IPS DF 4.7 (cell line): ENCODE results near the gene CLTRN.
"Not testable (repeated sequence)": the region's sequence is repeated elsewhere in the genome, so short reads cannot be mapped to it uniquely, and the experiment has no call there.

ENCODE experiments used
- DNase-seq: peaks from one replicate; pipeline ENCODE4 v3.0.0-alpha.2; 2013; ENCODE audit warnings: low spot score; ENCODE audit errors: extremely low read depth

The CLTRN gene

DNA sequence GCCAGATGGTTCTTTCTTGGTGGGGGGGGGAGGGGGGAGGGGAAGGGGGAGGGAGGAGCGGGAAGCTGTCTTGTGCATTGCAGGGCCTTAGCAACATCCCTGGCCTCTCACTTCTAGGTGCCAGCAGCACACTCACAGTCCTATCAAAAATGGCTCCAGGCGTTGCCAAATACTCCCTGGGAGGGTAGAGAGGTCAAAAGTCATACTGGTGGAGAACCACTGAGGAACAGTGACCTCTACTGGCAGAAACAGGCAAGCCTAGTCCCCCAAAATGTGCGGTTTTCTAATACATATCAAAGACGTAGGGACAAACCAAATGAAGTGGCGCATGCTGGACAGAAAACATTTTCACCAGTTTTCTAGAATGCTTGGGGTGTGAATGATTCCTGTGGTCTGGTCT, 17.1 kb downstream of the CLTRN start:
- not testable (repeated sequence) for DNase-seq

DNA sequence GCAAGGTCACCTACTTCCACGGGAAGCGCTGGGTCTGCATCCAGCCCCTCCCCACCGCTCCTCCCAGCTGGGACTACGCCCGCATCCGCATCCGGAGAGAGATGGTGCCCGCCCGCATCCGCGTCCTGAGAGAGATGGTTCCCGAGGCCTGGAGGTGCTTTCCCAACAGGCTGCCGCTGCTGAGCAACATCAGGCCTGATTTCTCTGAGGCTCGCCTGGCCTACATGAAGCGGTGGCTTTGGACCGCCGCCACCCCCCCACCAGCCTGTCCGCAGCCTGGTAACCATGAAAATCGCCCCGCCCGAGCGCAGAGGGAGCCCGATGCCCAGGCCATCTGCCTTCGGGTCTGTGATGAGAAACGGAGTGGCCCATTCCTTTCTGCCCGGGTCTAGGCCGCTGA, 18.1 kb downstream of the CLTRN start:
- no peak for DNase-seq

DNA sequence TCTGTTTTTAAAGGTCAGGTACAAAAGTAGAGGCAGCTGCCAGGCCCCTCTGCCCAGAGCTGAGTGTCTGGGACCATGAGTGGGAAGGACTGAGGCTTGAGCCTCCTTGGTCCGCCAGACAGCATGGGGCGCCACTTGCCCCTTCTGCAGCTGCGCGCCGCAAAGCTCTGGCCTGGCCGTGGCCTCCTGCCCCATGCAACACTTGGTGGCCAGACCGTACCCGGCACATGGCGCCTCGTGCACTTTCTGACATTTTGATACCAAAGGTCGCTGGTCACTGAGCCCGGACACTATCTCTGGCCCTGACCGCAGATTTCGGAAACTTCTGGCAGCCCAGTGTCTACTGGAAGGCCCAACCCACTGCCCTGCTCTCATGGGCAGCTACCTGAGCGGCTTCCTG, 18.6 kb downstream of the CLTRN start:
- no peak for DNase-seq

DNA sequence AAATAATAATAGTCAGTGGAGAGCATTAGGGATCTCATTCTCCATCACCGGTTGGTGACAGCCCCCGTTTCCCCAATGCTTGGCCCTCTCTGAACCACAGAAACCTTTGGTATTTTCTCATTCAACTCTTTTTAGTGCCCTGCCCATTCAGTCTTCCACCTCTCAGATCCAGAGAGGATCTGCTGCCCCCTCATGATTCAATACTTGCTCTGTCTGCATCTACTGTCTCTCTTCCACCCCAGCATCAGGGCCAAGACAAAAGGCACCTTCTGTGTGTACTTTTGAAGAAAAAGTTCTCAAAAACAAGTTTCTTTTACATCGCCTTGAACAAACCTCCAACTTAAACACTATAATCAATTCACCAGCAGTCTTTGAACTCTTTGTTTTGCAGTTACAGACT, 19.3 kb downstream of the CLTRN start:
- DNase-seq: no peak

DNA sequence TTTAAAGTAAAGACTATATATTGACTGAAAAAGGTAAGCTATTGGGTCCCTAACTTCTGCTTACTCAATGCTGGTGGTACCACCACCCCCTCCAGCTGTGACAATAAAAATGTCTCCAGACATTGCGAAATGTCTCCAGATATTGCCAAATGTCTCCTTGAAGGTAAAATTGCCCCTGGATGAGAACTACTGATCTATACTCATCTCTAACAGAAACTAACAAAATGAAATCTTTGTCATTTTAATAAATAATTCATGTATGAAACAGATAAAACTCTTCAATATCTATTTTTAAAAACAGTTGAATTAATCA, 20.1 kb downstream of the CLTRN start:
- DNase-seq: no peak

DNA sequence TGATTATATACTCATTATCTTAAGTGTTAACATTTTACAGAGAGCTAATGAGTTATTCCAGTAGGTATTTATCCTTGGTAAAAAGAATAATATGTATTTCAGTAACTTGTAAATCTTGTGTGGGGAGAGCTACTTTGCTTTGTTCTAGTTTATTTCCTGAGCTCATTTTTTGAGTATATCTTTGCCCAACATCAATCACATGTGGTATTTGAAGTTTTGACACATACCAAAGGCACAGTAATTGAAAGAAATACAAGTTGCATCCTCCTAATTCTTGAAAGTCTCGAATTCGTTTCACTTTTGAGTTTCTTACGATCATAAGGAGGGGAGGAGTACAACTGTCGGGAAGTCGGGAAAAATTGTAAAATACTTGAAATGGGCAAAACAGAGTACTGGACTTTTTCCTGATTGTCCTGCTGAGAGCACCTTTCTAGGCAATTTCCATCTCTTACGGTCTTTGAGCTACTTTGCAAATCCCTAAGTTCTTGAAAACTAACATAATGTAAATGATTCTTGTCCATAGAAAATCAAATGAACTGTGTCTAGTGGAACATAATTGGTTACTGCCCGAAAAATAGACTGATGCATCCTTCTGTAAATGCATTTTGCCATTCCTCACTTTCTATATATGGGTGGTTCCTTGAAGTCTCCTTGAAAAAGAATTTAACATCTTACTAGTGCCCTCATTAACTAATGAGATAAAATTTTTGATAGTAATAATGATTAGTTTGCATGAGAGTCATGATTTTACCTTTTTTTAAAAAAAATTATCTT, 20.6 kb downstream of the CLTRN start:
- DNase-seq: no peak

DNA sequence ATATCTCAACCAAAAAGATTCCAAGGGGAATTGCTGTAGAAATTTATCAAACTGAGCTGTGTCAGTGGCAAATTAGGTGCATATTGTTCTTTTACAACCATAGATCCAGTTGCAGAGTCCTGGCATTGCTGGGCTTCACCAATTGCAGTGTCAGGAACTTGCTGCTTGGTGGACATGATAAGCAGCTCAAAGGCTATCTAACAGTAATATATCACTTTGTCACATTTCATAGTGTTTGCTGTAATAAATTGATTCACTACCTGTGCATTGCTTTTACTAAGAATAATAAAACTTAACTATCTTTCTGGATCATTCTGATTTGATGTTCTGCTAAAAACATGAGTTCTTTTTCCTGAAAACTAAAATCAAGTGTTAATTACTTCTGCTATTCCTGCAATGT, 33.0 kb downstream of the CLTRN start:
- no peak for DNase-seq

DNA sequence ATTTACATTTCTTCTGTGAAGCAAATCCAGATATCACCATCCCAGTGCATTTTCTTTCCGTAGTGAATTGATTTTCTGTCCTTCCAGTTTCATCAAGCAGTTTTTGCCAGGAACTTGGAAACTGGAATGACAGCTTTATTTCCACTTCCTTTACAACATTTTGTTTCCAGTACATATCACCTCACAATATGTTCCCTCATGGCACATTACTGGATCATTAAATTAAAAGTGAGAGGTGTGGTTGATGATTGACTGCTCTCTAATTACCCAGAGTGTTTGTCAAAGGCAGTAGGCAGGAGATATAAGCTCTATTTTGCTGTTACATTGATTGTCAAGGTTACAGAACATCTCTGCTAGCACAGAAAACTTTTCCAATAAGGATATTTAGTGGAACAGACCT, 41.6 kb downstream of the CLTRN start:
- no peak for DNase-seq

DNA sequence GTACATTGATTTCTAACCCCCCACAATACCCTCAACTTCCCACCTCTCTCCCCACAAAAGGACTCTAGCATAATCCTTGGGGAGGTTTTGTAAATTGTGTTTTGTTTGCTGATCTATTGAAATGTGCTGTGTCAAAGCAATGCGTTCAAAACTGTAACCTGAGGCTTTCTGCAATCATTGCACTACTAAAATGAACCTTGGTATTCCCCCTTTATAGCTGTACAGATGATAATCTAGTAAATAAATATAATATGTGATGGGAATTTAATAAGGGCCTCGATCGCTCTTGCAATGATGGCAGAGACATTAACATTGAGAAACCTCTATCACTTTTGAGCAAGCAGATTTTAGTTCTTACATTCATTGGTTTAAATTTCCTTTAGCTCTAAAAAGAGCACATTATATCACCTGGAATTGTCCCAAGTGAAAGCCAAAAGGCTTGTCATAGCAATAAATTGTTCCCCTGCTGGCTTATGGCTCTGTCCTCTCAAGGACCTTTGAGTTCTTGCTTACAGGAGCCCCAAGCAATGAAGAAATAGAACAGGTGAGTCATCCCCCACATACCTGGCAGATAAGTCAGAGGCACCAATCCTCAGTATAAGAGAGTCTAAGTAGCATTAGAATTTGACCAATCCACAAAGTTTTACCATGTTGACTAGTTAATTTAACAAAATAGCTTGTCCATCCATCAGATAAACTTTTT, 45.4 kb downstream of the CLTRN start:
- DNase-seq: no peak

DNA sequence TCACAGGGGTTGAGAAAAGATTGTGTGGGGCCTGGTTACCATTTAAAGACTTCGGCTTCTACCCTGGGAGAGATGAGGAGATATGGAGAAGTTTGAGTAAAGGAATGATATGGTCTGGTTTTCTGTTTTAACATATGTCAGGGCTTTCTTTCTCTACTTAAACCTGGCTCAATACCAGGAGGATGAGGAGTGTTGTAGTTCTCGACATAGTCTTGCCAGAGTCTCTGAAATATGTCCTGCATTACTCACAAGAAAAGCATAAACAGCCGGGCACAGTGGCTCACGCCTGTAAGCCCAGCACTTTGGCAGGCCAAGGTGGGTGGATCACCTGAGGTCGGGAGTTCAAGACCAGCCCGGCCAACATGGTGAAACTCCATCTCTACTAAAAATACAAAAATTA, 47.5 kb downstream of the CLTRN start:
- no peak for DNase-seq

DNA sequence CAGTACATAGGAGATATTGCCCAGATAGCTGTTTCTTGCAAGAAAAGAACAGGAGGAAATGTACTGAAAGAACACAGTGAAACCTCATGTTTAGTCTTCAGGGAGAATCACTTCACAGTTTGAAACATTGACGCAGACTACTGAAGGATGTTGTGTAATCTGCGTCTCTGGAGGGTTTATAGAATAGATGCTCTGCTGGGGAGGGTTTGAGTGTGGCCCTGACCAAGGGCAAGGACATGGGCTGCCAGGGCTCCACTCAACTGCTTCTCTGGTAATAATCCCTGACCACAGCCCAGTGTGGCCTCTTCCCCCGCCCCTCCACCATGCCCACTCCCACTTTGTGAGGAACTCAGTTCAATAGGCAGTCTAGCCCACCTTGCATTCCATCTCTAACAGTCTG, 48.1 kb downstream of the CLTRN start:
- DNase-seq: no peak

DNA sequence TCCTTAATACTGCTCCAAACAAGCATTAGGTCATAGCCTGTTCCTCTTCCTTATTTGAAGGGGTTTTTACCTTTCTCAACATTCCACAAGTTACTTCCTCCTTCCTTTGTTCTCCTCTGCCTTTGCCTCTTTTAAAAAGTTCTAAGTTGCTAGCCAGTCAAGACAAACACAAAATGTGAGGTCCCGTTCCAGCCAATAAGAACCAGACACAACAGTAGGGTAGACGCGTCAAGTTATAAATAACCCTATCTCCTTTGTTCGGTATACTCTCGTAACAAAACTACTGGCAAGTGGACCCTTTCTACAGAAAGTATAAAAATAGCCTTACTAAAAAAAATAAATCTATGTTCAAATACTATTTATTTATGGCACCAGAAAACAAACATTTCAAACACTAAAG, 57.5 kb downstream of the CLTRN start:
- no peak for DNase-seq

DNA sequence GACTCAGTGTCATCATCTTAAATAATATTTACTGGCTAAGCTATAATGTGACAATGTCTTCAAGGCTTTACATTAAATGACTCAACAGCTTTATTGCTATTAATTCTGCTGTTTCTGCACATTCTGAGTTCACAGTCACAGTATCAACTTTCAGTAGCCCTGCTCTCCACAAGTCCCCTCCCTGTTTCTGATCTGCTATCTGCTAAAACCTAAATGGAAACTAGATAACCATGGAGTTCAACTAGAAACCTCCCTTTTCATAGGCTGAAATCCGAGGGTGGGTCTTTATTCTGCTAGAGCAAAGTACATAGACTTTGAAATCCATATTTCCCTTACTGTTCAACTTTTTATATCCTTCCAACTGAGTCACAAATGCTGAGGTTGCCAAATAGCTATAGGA, 58.5 kb downstream of the CLTRN start:
- no peak for DNase-seq

DNA sequence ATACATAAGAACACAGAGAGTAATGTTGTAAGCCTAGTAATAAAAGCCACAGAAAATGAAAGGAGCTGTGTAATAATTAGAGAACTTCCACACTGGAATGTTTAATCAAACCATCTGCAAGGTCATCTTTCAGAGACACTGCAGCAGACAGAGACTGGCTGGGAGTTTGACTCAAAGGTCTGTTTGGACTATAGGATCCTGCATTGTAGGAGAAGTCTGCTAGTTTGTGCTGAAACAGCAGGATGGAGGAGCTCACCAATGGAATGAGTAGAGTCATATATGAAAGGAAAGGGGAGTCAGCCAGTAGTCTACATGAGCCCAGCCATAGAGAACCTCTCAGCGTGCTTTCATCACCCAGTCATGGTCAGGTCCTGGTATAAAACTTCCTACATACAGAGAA, 59.4 kb downstream of the CLTRN start:
- DNase-seq: no peak

DNA sequence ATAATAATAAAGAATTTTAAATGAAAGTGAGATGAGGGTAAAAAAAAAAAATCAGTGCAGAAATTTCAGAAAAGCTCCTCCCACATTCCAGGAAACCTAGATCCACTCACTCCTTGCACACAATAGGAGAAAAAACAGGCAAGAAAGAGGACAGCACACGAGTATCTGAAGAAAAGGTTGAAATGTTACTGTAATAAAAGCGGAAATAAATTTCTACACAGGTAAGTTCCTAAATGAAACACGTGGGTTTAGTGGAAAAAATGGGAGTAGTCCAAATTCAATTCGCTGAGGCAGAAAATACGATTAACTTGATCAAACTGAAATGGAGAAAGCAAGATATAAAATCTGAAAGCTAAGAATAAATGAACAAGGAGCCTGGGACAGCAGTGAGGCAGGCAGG, 61.8 kb downstream of the CLTRN start:
- no peak for DNase-seq

DNA sequence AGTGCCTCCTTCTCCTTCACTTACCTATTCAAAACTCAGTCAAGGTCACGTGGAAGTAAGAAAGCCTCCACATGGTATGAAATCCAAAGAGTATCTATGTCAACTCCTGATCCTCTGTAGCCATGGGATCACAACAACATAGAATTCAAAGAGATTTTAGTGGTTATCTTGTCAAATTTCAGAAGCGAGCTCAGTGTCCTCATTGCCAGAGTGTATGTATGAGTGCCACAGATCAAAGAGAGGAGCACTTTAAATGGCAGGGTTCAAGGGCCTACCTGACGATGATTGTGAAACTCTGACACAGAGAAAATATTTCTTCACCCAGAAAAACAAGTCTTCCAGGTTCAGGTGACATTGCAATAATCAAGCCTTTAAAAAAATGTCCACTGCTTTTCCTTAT, 62.7 kb downstream of the CLTRN start:
- DNase-seq: no peak

DNA sequence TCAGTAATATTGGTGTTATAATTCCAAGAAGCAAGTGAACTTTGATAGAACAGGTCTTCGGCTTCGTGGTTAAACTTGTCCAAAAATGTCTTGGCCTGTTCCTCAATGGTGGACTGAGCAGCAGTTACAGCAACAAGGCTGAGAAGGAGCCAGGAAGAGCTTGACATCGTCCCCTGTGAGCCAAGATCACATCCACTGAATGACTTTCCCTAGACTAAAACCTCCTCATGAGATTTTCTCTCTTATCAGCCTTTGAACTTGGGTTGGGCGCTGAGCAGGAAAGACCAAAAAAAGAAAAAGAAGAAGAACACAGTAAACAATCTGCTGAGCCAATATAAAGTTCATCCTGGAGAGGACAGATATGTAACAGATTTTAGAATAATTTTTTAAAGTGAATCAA, 63.9 kb downstream of the CLTRN start, which contains the start of gene ACE2:
Gene ACE2, minus strand, starts transcription at position 216 of the 400 bp plus-strand sequence. Its CDS starts 49 bp downstream, at position 167.
- DNase-seq: no peak

DNA sequence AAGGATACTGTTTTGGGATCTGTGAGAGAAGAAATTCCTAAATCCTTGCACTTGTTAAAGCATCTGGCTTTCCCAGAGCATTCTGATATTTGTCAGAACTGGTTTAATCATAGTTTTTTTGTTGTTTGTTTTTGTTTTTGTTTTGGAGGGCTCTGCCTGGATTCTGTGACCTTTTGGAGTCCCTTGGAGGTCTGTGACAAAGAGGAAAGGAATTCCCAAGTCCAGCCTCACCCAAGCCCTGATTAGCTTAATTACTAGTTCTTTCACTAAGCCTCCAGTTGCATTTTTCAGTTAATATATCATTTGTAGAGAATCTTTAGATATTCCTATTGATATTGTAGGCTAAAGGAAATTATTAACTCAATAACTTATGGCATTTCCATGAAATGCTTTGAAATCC, 64.6 kb downstream of the CLTRN start:
- no peak for DNase-seq

DNA sequence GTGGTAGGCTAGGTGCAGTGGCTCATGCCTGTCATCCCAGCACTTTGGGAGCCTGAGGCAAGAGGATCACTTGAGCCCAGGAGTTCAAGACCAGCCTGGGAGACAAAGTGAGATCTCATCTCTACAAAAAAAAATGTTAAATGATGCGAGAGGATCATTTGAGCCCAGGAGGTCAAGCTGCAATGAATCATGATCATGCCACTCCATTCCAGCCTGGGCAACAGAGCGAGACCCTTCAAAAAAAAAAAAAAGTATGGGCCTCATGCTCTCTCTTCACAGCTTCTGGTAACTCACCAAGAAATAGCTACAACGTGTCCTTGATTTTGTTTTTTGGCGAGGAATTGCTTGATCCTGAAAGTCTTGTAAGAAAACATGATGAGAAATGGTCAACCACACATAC, 65.1 kb downstream of the CLTRN start:
- DNase-seq: no peak

DNA sequence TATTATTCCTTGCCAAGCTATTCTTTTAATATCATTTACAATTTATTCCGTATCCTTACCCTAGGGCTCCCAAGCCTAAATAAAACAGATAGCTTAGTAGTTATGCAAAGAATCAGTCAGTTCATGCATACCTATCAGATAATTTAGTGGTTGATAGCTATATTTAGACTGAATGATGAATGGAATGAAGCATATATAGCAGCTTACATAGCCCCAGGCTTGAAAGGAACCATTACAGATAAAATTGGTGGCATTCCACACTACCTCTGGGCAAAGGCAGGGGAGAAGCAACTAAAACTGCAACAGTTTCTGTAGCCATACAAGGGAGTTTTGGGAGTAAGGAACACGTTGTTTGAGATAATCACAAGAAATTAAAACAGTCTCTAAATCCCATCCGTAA, 66.6 kb downstream of the CLTRN start:
- no peak for DNase-seq

DNA sequence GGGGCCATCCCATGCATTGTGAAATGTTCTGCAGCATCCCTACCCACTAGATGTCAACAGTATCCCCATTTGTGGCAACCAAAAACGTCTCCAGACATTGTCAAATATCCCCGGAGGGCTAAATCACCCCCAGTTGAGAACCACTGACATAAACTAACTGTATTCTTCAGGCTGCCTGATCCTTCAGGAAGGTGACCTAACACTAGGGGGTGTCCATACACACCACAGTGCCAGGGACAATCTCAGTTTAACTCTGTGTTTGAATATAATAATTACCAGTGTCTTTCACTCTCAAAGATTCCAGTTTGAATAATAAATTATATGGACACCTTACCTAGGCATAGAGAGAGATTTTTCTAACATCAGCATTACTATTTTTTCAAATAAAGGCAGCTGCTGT, 70.2 kb downstream of the CLTRN start:
- DNase-seq: no peak

DNA sequence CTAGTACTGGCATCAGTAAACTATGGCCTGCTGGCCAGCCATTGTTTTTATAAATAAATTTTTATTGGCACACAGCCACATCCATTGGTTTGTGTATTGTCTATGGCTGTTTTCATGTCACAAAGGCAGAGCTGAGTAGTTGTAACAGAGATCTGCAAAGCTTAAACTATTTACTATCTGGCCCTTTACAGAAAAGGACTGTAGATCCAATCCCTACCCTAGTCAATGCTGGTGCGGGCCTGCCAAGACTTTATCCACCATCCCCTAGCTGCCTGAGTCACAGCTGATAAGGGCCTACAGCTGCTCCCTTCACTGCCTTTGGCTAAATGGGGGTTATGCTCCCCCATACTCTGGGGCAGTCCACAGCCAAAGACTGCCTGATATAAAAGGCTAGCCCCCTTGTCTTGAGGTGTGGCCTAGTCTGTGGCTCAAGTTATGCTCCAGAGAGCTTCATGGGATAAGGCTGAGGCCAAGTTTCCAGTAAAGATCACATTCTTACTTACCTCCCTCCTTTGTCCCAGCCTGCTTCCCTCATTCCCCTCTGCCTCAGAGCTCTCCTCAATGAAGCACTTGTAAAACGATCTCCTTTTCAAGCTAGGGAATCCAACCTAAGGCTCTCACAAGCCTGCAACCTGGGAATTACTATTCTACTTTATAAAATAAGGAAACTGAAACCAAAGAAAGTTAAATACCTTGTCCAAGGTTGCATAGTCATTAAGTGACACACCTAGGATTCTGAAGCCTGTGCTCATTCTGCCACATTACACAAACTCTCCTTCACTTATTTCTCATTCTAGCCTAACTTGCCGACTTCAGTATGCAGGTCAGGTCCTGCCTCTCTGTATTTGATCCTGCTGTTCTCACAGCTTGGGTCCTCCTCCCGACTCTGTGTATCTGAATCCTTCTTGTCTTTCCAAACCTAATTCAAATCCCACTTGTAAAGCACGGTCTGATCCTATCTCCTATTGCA, 84.5 kb downstream of the CLTRN start:
- no peak for DNase-seq
